Kidney (tissue), 14 donors: ENCODE measurements around the gene HIVEP3. TPM values are rescaled to one million over a fixed set of nuclear protein-coding genes. Genes with fewer than 3 reads are reported as not detected.
"Not testable (repeated sequence)": the region's sequence is repeated elsewhere in the genome, so short reads cannot be mapped to it uniquely, and the experiment has no call there.

Experiments
- DNase-seq, 5 donors: peaks; one replicate each; pipeline ENCODE4 v3.0.0-alpha.2; 2013 to 2020
- FAIRE-seq: peaks from 2 replicates; lab custom pipeline; 2012; peaks lifted over from hg19 to GRCh38; lab: Jason Lieb, UNC
- H3K27ac ChIP-seq, 2 donors: one replicate each; pipeline ENCODE4 v1.7.0; 2013; ENCODE audit warnings: low read depth in 2 of 2, low read length in 2 of 2, inconsistent platforms in 1 of 2
- H3K27me3 ChIP-seq: one replicate; pipeline ENCODE4 v1.7.1; 2013; ENCODE audit warnings: low read length, inconsistent platforms; ENCODE audit not compliant: control insufficient read depth, insufficient read depth
- H3K36me3 ChIP-seq, 3 donors: one replicate each; pipeline versions ENCODE4 v1.7.0 to v1.7.1; 2013; ENCODE audit warnings: low read length in 3 of 3, control low read depth in 1 of 3, inconsistent platforms in 1 of 3; ENCODE audit not compliant: insufficient read depth in 3 of 3, control insufficient read depth in 2 of 3
- H3K4me1 ChIP-seq, 3 donors: one replicate each; pipeline versions ENCODE4 v1.7.0 to v1.7.1; 2013; ENCODE audit warnings: low read length in 3 of 3, inconsistent platforms in 1 of 3, low read depth in 1 of 3; ENCODE audit not compliant: control insufficient read depth in 2 of 3, insufficient read depth in 2 of 3
- H3K4me3 ChIP-seq, 3 donors: one replicate each; pipeline versions ENCODE4 v1.7.0 to v1.8.1; 2013; ENCODE audit warnings: low read length in 3 of 3, control low read depth in 1 of 3, inconsistent platforms in 1 of 3
- H3K9ac ChIP-seq, 3 donors: one replicate each; pipeline versions ENCODE4 v1.7.0 to v1.7.1; 2013; ENCODE audit warnings: low read length in 3 of 3, control low read depth in 1 of 3, inconsistent platforms in 1 of 3
- H3K9me3 ChIP-seq, 3 donors: one replicate each; pipeline versions ENCODE4 v1.7.0 to v1.7.1; 2013; ENCODE audit warnings: low read length in 3 of 3, control low read depth in 1 of 3, inconsistent platforms in 1 of 3; ENCODE audit not compliant: control insufficient read depth in 2 of 3, insufficient read depth in 1 of 3
- intact Hi-C: fragments of 100-400 bp; cut with DNase I; formaldehyde crosslinking; loops from one replicate; pipeline ENCODE4 v1.11.1; 2022
- polyA plus RNA-seq: library from polyadenylated mRNA; stranded (reverse); fragments of 350-450 nt; fragmentation: Illumina TruSeq; extraction: RNeasy Lipid Tissue Mini Kit (QIAGEN cat#74804); gene quantifications from one replicate; pipeline ENCODE4 v1.2.3, GENCODE V29; 2014; ENCODE audit warnings: low read depth, low replicate concordance; ENCODE audit not compliant: insufficient read depth
- total RNA-seq: library from RNA; stranded (reverse); fragmentation: NEBNext Ultra II Directional; extraction: Animal tissue kit (Norgen Biotek cat#: 25700); gene quantifications from one replicate; pipeline ENCODE4 v1.2.1, GENCODE V29; 2021
- TF ChIP-seq, protein P1 (sequence below): IDR thresholded peaks from 3 replicates; pipeline ENCODE4 v1.5.1; 2012; ENCODE audit warnings: mild to moderate bottlenecking, moderate library complexity, borderline replicate concordance; ENCODE audit not compliant: insufficient read depth; ENCODE audit errors: extremely low read depth
- donor health status: control.
- donor health status: control.
- donor health status: control.
- donor health status: control.
- donor health status: control.
- donor health status: DM: yes; HTN: yes; CAD: no.
- donor health status: Normal renal cell carcinoma (clear cell type).

The HIVEP3 gene
- total and polyA plus RNA-seq, 2 donors from 2014 or later: 3.5 to 11.0 TPM

- no peak overlapping the region for H3K9ac ChIP-seq
- DNase-seq (peak in 1 of 5 donors; percentile 65), FAIRE-seq (no peak)
- no peaks in the 10 kb centered on the region for H3K9me3 ChIP-seq
- no peaks in the 10 kb centered on the region for H3K4me1 ChIP-seq
- H3K27ac ChIP-seq: no peak overlapping the region
- no peaks in the 10 kb centered on the region for H3K36me3 ChIP-seq
- intact Hi-C loops: no loop called here
- TF ChIP-seq, protein P1, sequence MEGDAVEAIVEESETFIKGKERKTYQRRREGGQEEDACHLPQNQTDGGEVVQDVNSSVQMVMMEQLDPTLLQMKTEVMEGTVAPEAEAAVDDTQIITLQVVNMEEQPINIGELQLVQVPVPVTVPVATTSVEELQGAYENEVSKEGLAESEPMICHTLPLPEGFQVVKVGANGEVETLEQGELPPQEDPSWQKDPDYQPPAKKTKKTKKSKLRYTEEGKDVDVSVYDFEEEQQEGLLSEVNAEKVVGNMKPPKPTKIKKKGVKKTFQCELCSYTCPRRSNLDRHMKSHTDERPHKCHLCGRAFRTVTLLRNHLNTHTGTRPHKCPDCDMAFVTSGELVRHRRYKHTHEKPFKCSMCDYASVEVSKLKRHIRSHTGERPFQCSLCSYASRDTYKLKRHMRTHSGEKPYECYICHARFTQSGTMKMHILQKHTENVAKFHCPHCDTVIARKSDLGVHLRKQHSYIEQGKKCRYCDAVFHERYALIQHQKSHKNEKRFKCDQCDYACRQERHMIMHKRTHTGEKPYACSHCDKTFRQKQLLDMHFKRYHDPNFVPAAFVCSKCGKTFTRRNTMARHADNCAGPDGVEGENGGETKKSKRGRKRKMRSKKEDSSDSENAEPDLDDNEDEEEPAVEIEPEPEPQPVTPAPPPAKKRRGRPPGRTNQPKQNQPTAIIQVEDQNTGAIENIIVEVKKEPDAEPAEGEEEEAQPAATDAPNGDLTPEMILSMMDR: no peak
- no peaks in the 10 kb centered on the region for H3K27me3 ChIP-seq
- H3K4me3 ChIP-seq: no peak overlapping the region
Measured at GRCh38 chr1:41696381-41696780, 222.3 kb downstream of the HIVEP3 start.

DNA sequence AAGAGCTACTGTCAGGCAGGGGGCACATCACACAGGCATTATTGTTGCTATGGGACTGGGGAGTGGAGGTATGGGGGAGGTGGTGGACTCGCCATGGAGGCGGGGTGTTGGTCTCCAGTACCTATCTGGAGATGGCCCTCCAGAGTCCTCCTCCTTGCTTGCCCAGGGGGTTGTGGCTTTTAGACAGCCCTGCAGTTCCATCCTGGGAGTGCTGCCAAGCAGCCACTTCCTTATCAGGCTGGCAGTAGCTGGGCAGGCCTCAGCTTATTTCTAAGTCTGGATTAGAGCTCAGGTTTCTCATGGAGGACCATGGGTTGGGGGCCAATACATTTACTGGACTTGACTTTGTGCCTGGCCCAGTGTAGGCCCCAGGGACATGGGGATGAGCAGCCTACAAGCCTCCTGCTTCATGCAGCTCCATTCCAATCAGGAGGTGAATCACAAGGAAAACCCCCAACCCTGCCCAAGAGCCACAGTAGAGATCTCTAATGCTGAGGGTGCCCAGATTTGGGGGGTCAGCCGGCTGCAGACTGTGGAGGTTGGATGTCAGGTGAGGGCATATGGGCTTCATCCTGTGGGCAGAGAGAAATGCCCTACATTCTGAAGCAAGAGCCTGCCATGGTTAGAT is 223.5 kb downstream of the HIVEP3 start:
- TF ChIP-seq, protein P1: no peak
- Histone ChIP-seq H3K4me3 (no peak overlapping the region), H3K9me3 (no peaks in the 10 kb centered on the region), H3K4me1 (no peaks in the 10 kb centered on the region), H3K27me3 (no peaks in the 10 kb centered on the region), H3K36me3 (no peaks in the 10 kb centered on the region), H3K27ac (no peak overlapping the region), H3K9ac (no peak overlapping the region)
- peak in 1 of 5 donors; percentile 45 for DNase-seq
- intact Hi-C loops: no loop called here
- no peak for FAIRE-seq

DNA sequence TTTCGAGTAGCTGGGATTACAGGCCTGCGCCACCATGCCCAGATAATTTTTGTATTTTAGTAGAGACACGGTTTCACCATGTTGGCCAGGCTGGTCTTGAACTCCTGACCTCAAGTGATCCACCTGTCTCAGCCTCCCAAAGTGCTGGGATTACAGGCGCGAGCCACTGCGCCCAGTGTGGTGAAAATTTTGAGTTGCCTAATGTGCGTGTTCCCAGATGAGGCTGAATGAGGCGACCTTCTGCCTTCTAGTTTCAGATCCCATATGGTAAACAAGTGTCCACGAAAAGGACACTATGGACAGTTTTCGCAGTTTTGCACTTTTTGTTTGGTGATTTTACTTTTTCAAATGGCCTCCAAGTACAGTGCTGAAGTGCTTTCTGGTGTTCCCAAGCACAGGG is 226.8 kb downstream of the HIVEP3 start:
- H3K27ac ChIP-seq, H3K9me3 ChIP-seq, H3K9ac ChIP-seq, H3K36me3 ChIP-seq, H3K4me3 ChIP-seq, H3K4me1 ChIP-seq, FAIRE-seq, H3K27me3 ChIP-seq, intact Hi-C loops: not testable (repeated sequence)
- DNase-seq: peak in 1 of 5 donors; percentile 1

DNA sequence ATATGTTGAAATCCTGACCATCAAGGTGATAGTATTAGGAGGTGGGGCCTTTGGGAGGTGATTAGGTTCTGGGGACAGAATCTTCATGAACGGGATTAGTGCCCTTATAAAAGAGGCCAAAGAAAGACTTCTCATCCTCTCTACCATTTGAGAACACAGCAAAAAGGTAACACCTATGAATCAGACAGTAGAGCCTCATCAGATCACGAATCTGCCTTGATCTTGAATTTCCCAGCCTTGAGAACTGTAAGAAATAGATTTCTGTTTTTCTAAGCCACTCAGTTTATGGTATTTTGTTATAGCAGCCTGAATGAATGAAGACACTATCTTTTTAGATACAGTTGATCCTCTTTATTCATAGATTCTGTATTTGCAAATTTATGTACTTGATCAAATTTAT is 227.3 kb downstream of the HIVEP3 start:
- DNase-seq (no peak), FAIRE-seq (no peak)
- Histone ChIP-seq H3K36me3 (no peaks in the 10 kb centered on the region), H3K9me3 (no peaks in the 10 kb centered on the region), H3K4me3 (no peak overlapping the region), H3K9ac (no peak overlapping the region), H3K4me1 (no peaks in the 10 kb centered on the region), H3K27me3 (no peaks in the 10 kb centered on the region), H3K27ac (no peak overlapping the region)
- intact Hi-C loops: no loop called here
- TF ChIP-seq, protein P1: no peak
